Fibroblast of mammary gland (primary cell): ENCODE data around the gene MAN2B2.
A peak's percentile ranks its signal among the peaks of the same experiment; 100 is the strongest.

ENCODE experiments used
- DNase-seq: peaks from one replicate; pipeline ENCODE4 v3.0.0-alpha.2; 2010; ENCODE audit warnings: low read depth
- H3K4me3 ChIP-seq: 2 replicates; pipeline ENCODE4 v1.5.1; 2011; ENCODE audit warnings: low read depth, mild to moderate bottlenecking, low read length, moderate library complexity; ENCODE audit not compliant: control insufficient read depth
- TF ChIP-seq, protein P1 (sequence below): conservative IDR thresholded peaks from 2 replicates; pipeline ENCODE4 v1.5.1; 2011; ENCODE audit warnings: low read depth, low read length, inconsistent platforms; ENCODE audit not compliant: control insufficient read depth, insufficient read depth

The MAN2B2 gene

DNA sequence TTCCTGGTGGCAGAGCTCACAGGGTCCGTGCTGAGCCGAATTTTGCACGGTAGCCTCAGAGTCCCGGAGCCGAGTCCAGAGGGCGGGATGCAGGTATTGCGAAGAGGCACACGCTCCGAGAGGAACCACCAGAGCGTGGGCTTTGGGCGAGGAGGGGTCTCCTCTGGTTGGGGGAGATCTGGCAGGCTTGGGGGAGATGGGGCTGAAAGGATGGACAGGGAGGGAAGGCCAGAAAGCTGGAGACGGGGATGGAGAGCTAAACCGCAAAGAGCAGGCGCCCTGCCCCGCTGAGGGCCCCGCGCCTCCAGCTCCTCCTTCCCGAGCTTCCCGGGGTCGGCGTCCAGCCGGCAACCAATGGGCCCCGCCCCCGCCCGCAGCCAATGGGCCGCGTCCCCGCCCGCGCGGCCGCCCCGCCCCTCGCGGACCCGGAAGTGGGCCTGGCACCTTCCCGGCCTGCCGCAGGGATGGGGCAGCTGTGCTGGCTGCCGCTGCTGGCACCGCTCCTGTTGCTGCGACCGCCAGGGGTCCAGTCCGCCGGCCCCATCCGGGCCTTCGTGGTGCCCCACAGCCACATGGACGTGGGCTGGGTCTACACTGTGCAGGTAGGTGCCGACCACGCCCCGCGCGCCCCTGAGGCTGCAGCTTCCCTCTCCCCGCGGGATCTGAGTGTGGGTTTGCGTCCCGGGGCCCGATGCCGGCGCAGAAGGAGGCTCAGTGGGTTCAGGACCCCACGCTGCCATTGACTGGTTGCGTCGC is at the start of gene MAN2B2:
TSS of gene MAN2B2 (plus strand) at position 443 of the 756 bp plus-strand sequence. CDS start at position 465, 22 bp downstream.
- DNase-seq = peak; percentile 42
- TF ChIP-seq, protein P1, sequence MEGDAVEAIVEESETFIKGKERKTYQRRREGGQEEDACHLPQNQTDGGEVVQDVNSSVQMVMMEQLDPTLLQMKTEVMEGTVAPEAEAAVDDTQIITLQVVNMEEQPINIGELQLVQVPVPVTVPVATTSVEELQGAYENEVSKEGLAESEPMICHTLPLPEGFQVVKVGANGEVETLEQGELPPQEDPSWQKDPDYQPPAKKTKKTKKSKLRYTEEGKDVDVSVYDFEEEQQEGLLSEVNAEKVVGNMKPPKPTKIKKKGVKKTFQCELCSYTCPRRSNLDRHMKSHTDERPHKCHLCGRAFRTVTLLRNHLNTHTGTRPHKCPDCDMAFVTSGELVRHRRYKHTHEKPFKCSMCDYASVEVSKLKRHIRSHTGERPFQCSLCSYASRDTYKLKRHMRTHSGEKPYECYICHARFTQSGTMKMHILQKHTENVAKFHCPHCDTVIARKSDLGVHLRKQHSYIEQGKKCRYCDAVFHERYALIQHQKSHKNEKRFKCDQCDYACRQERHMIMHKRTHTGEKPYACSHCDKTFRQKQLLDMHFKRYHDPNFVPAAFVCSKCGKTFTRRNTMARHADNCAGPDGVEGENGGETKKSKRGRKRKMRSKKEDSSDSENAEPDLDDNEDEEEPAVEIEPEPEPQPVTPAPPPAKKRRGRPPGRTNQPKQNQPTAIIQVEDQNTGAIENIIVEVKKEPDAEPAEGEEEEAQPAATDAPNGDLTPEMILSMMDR = no peak
- H3K4me3 ChIP-seq = peak within 1 kb of the TSS; percentile 78

DNA sequence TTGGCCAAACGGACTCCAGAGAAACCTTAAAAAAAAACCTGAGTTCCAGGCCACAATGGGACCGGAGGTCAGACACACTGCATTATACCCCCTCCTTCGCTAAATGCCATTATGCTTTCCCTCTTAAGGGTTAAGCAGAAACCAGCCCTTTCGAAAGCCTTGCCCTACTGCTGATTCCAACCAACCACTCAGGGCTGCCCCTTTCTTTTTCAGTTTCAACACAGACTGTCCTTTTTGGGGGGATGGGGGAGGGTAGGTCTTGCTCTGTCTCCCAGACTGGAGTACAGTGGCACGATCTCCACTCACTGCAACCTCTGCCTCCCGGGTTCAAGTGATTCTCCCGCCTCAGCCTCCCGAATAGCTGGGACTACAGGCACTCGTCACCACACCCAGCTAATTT is 49.5 kb upstream of the MAN2B2 start:
- H3K4me3 ChIP-seq = no peak overlapping the region
- DNase-seq = no peak
- TF ChIP-seq, protein P1 = no peak

DNA sequence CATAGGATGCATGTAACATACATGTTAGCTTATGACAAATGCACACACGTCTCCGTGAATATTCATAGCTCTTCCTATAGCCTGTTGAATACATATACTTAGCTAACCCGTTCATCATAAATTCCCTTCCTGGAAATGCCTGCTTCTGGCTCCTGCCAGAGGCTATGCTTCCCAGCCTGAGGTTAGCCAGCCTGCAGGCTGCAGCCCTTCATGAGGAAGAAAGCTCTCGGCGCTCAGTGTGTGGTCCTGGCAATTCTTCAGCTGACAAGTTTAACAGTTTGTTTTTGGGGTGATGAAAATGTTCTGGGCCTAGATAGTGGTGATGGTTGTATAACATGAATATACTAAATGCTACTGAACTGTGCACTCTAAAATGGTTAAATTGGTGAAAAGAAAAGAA is 48.8 kb upstream of the MAN2B2 start:
- no peak overlapping the region for H3K4me3 ChIP-seq
- no peak for DNase-seq
- TF ChIP-seq, protein P1 = no peak

DNA sequence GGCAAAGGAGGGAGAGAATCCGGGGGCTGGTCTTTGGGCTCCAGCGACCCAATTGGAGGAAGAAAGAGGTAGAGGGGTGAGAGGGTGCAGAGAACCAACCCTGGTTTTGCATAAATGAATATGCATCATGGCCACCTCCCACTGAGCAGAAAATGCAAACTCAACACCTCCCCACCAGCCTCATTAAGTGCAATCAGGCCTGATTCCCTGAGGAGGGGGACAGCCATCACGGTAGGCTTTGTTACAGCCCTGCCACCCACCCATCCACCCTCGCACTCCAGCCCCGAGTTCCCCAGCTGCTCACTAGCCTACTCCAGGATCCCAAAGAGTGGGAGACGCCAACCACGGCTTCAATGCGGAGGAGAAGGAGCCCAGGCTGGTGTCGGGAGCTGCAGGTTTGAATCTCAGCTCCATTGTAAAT is 48.3 kb upstream of the MAN2B2 start:
- H3K4me3 ChIP-seq = no peak overlapping the region
- no peak for DNase-seq
- TF ChIP-seq, protein P1 = no peak

DNA sequence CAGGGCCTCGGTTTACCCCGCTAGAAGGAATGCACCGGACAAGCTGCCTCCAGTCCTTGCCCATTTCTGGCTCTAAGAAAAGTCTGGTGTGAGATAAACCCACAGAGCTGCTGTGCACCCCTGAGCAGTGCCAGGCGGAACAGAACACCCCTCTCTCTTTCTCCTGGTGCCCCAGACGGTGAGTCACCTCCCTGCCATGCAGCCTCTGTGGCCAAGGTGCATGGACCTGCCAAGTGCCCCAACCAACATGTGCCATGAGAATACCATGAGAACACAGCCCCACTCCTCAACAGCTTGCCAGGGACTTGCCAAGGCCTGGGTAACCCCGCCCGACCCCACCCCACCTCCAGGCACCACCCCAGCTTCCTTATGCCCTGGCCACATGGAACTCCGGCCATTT is 47.7 kb upstream of the MAN2B2 start:
- DNase-seq = no peak
- no peak overlapping the region for H3K4me3 ChIP-seq
- TF ChIP-seq, protein P1 = no peak

DNA sequence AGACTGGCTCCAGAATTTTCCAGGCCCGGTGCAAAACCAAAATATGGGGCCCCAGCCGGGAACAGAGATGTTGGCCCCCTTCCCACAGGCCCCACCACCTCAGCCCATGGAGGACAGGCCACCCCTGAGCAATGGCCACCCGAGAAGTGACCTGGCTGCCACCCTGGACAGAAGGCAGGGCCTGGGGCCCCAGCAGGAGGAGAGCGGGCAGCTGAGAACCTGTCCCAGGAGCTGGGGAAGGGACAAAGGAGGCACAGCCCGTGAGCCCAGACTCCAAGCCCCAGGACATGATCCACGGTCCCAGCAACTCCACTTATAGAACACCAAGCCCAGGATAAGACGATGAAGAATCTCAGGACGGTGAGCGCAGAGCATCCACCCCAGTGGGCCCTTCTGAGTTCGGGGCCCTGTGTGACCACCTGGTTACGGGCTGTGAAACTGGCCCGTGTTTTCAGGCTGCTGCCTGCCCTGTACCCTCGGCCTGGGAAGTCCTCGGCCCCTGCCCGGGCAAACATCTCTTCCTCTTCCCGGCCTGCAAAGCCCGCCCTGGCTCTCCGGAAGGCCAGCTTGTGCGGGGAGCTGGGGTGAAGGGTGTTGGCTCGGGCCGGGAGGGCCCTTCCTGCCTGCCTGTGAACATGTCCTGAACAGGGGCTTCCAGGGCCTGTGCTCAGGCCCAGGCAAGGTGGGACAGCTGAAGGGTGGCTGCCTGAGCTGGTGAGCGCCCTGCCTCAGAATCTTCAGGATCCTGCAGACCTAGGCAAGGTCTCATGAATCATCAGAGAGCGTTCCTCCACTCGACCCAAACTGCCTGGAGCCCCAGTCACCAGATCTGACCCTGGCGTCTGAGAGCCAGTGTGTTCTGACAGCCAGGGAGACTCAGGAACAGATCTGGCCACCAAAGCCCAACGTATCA is 47.0 kb upstream of the MAN2B2 start:
- DNase-seq = no peak
- TF ChIP-seq, protein P1 = no peak
- no peak overlapping the region for H3K4me3 ChIP-seq
